PC-3 (cell line): ENCODE measurements around the gene SNX32. TPM values are rescaled to one million over a fixed set of nuclear protein-coding genes. Genes with fewer than 3 reads are reported as not detected.
A peak's percentile ranks its signal among the peaks of the same experiment; 100 is the strongest.

Experiments
- ATAC-seq: fragments of 200-7000 bp; cut with Tn5 transposase; 2 replicates; pipeline ENCODE4 v1.9.1; 2020; ENCODE audit warnings: mild to moderate bottlenecking, moderate library complexity
- BruUV-seq: library from RNA; stranded (reverse); fragments of 400-500 nt; replicated peaks from 2 replicates; lab custom pipeline; 2021; lab: Mats Ljungman, UMichigan
- CTCF ChIA-PET: fragments of 300-600 bp; sonication (Branson Sonifier 250); formaldehyde crosslinking; loops from one replicate; lab custom pipeline; 2022; ENCODE audit warnings: antibody characterized with exemption; lab: Charles Lee
- POLR2A ChIA-PET: fragments of 300-600 bp; sonication (Branson Sonifier 250); formaldehyde crosslinking; loops from one replicate; lab custom pipeline; 2022; ENCODE audit warnings: antibody characterized with exemption; ENCODE audit not compliant: unreplicated experiment; lab: Charles Lee
- DNase-seq: peaks from one replicate; pipeline ENCODE4 v3.0.0-alpha.2; 2015
- H2AFZ ChIP-seq: fragments of 300-600 bp; sonication (generic); 2 replicates; pipeline ENCODE4 v1.6.0; 2016; ENCODE audit warnings: antibody characterized with exemption, low read length
- H3F3A ChIP-seq: fragments of 300-600 bp; sonication (generic); one replicate; pipeline ENCODE4 v1.6.0; 2017; ENCODE audit warnings: antibody characterized with exemption, low read length, control low read depth, mild to moderate bottlenecking; ENCODE audit not compliant: unreplicated experiment
- H3K27ac ChIP-seq: fragments of 300-600 bp; sonication (generic); 2 replicates; pipeline ENCODE4 v1.5.1; 2016; ENCODE audit warnings: mild to moderate bottlenecking, low read length
- H3K27me3 ChIP-seq: fragments of 300-600 bp; sonication (generic); 2 replicates; pipeline ENCODE4 v1.6.1; 2016; ENCODE audit warnings: low read length, mixed read lengths
- H3K36me3 ChIP-seq: fragments of 300-600 bp; sonication (generic); 2 replicates; pipeline ENCODE4 v1.6.1; 2016; ENCODE audit warnings: low read depth, mixed run types, low read length, mixed read lengths
- H3K4me1 ChIP-seq: fragments of 300-600 bp; sonication (generic); 2 replicates; pipeline ENCODE4 v1.5.1; 2016; ENCODE audit warnings: low read length; ENCODE audit not compliant: insufficient read depth
- H3K4me2 ChIP-seq: fragments of 300-600 bp; sonication (generic); 2 replicates; pipeline ENCODE4 v1.6.0; 2016; ENCODE audit warnings: low read length
- H3K4me3 ChIP-seq: fragments of 300-600 bp; sonication (generic); 2 replicates; pipeline ENCODE4 v1.5.1; 2016; ENCODE audit warnings: mild to moderate bottlenecking, low read length, mixed read lengths
- H3K79me2 ChIP-seq: fragments of 300-600 bp; sonication (generic); 2 replicates; pipeline ENCODE4 v1.6.1; 2017; ENCODE audit warnings: low read length, mixed read lengths
- H3K9ac ChIP-seq: fragments of 300-600 bp; sonication (generic); 2 replicates; pipeline ENCODE4 v1.6.0; 2016; ENCODE audit warnings: mild to moderate bottlenecking, low read length
- H3K9me2 ChIP-seq: fragments of 300-600 bp; sonication (generic); replicated peaks from 2 replicates; pipeline ENCODE4 v1.6.1; 2016; ENCODE audit warnings: mixed run types, low read length, mixed read lengths
- H3K9me3 ChIP-seq: fragments of 300-600 bp; sonication (generic); 2 replicates; pipeline ENCODE4 v1.6.1; 2016; ENCODE audit warnings: low read length, mixed read lengths
- H4K20me1 ChIP-seq: fragments of 300-600 bp; sonication (generic); 2 replicates; pipeline ENCODE4 v1.6.1; 2016; ENCODE audit warnings: low read length, mixed read lengths
- EZH2 ChIP-seq: fragments of 300-600 bp; sonication (generic); IDR thresholded peaks from one replicate; pipeline ENCODE4 v1.6.1; 2017; ENCODE audit warnings: antibody characterized with exemption, mild to moderate bottlenecking, low read length; ENCODE audit not compliant: unreplicated experiment
- EZH2phosphoT487 ChIP-seq: fragments of 300-600 bp; sonication (generic); IDR thresholded peaks from 2 replicates; pipeline ENCODE4 v1.6.1; 2018; ENCODE audit warnings: mild to moderate bottlenecking, antibody characterized with exemption, low read length, borderline replicate concordance
- intact Hi-C: fragments of 100-400 bp; cut with micrococcal nuclease; formaldehyde crosslinking; loops from 2 replicates; pipeline ENCODE4 v1.9.0; 2023
- total RNA-seq: library from RNA; depleted of rRNA; stranded (reverse); fragments of >200 nt; gene quantifications from 2 replicates; pipeline ENCODE4 v1.2.3, GENCODE V29; 2014
- TF ChIP-seq, protein P1 (sequence below): fragments of 300-600 bp; sonication (generic); conservative IDR thresholded peaks from 2 replicates; pipeline ENCODE4 v1.5.1; 2017; ENCODE audit warnings: antibody characterized with exemption, low read depth, mild to moderate bottlenecking, low read length

SNX32 gene
- total RNA-seq, 1 experiment from 2014 or later: not detected

DNA sequence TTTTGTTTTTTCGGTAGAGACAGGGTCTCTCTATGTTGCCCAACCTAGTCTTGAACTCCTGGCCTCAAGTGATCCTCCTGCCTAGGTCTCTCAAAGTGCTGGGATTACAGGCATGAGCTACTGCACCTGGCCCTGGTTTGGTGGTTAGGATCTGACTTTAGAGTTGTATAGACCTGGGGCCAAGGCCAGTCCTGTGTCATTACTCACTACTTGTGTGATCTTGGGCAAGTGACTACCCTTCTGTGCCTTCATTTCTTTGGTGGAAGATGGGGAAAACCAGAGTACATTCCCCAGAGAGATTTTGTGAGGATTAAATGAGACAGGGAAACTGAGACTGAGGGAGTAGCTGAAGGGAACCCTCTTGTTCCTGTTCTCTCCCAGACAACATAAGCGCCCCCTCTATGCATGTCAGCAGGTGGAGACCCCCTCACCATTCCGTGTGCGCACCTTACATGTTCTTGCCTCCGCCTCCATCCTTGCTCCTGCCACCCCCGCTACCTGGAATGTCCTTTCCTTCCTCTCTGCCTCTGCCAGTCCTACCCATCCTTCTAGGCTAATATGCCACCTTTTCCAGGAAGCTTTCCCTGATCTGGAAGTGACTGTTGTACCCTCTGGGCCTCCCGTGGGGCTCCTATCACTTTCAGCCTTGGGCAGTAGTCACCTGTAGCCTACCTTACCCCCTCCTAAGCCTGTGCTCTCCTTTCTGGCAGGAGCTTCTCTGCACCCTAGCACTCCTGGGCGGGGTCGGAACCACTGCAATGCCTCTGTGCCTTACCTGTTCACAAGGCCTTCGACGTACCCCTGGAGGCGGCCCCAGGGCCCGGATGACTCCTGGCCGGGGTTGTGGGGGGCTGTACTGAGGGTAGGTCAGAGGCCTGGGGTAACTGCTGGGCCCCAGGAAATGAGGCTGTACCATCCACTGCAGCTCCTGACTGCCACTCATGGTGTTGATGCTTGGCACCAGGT, 62.6 kb downstream of the SNX32 start:
- Histone ChIP-seq H3K27ac (peak overlapping the region; percentile 96), H3F3A (peaks cover 57% of the 10 kb centered on the region), H3K27me3 (no peaks in the 10 kb centered on the region), H3K4me2 (peak overlapping the region; percentile 96), H3K4me3 (peak overlapping the region; percentile 78), H3K79me2 (peaks cover 77% of the 10 kb centered on the region), H3K9me2 (no peaks in the 10 kb centered on the region), H3K4me1 (peaks cover 38% of the 10 kb centered on the region), H3K36me3 (peaks cover 64% of the 10 kb centered on the region), H3K9ac (peak overlapping the region; percentile 98), H3K9me3 (no peaks in the 10 kb centered on the region), H2AFZ (no peak overlapping the region), H4K20me1 (peaks cover 64% of the 10 kb centered on the region)
- no peak for TF ChIP-seq EZH2phosphoT487
- TF ChIP-seq EZH2: no peak
- TF ChIP-seq, protein P1, sequence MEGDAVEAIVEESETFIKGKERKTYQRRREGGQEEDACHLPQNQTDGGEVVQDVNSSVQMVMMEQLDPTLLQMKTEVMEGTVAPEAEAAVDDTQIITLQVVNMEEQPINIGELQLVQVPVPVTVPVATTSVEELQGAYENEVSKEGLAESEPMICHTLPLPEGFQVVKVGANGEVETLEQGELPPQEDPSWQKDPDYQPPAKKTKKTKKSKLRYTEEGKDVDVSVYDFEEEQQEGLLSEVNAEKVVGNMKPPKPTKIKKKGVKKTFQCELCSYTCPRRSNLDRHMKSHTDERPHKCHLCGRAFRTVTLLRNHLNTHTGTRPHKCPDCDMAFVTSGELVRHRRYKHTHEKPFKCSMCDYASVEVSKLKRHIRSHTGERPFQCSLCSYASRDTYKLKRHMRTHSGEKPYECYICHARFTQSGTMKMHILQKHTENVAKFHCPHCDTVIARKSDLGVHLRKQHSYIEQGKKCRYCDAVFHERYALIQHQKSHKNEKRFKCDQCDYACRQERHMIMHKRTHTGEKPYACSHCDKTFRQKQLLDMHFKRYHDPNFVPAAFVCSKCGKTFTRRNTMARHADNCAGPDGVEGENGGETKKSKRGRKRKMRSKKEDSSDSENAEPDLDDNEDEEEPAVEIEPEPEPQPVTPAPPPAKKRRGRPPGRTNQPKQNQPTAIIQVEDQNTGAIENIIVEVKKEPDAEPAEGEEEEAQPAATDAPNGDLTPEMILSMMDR: no peak
- ChIA-PET POLR2A (interaction anchor here (0.5 to 0.8 kb wide), 3 partner anchors 15 to 83 kb away, joined by 3 read pairs; no protein-coding TSS in a partner anchor), CTCF (interaction anchor here (0.8 kb wide), 1 partner anchor 16 kb away, joined by 3 read pairs; no protein-coding TSS in a partner anchor)
- peak; percentile 21 for DNase-seq
- no peak for ATAC-seq
- BruUV-seq: no TSS peak
- intact Hi-C loops: loop anchor here (2.0 kb wide), 1 partner anchor 16 kb away; no protein-coding TSS in a partner anchor

DNA sequence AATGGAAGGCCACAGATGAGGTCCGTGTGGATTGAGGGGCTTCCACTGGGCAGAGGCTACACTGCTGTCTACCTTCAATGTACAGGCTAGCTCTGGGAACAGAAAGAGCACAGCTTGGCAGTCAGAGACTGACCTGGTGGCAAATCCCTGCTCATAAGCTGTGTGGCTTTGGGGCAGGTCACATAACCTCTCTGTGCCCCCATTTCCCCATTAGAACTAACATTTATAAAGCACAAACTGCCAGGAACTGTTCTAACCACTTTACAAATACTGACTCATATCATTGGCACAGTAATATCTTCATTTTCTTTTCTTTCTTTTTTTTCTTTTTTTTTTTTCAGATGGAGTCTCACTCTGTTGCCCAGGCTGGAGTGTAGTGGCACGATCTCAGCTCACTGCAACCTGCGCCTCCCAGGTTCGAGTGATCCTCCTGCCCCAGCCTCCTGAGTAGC, 63.3 kb downstream of the SNX32 start:
- Histone ChIP-seq H3K4me2 (peak overlapping the region; percentile 96), H3K79me2 (peaks cover 84% of the 10 kb centered on the region), H3K4me1 (peaks cover 45% of the 10 kb centered on the region), H3K9me3 (no peaks in the 10 kb centered on the region), H3F3A (peaks cover 57% of the 10 kb centered on the region), H3K9me2 (no peaks in the 10 kb centered on the region), H3K9ac (peak overlapping the region; percentile 98), H3K27ac (peak overlapping the region; percentile 96), H3K4me3 (peak overlapping the region; percentile 78), H2AFZ (no peak overlapping the region), H4K20me1 (peaks cover 64% of the 10 kb centered on the region), H3K36me3 (peaks cover 64% of the 10 kb centered on the region), H3K27me3 (no peaks in the 10 kb centered on the region)
- CTCF ChIA-PET: interaction anchor here (0.8 kb wide), 1 partner anchor 15 kb away, joined by 3 read pairs; no protein-coding TSS in a partner anchor
- DNase-seq: peak; percentile 30
- no peak for TF ChIP-seq EZH2
- TF ChIP-seq, protein P1: no peak
- no peak for TF ChIP-seq EZH2phosphoT487
- POLR2A ChIA-PET: interaction anchor here (0.5 to 0.8 kb wide), 2 partner anchors 14 to 19 kb away, joined by 3 read pairs; no protein-coding TSS in a partner anchor
- intact Hi-C loops: loop anchor here (2.0 kb wide), 1 partner anchor 16 kb away; no protein-coding TSS in a partner anchor
- ATAC-seq: no peak
- BruUV-seq: no TSS peak
